Activated CD4-positive, alpha-beta T cell treated with anti-CD3 and anti-CD28 coated beads for 36 hours (primary cell): ENCODE data around the gene JPH4. TPM values are rescaled to one million over a fixed set of nuclear protein-coding genes. Genes with fewer than 3 reads are reported as not detected.

Experiments used
- ATAC-seq: fragments of 200-7000 bp; cut with Tn5 transposase; one replicate; pipeline ENCODE4 v1.10.0; 2021; ENCODE audit warnings: mild to moderate bottlenecking, moderate library complexity
- CTCF ChIA-PET: fragments of 350-600 bp; sonication (Branson Sonifier 250); formaldehyde crosslinking; loops from one replicate; lab custom pipeline; 2021; ENCODE audit warnings: antibody characterized with exemption; lab: Charles Lee
- POLR2A ChIA-PET: fragments of 350-600 bp; sonication (Branson Sonifier 250); formaldehyde crosslinking; loops from one replicate; lab custom pipeline; 2021; ENCODE audit warnings: antibody characterized with exemption, inconsistent platforms; lab: Charles Lee
- DNase-seq: peaks from one replicate; pipeline ENCODE4 v3.0.0-alpha.2; 2020
- H3K27ac Mint-ChIP-seq: one replicate; pipeline ENCODE4 v1.8.0; 2021; ENCODE audit warnings: mixed read lengths
- H3K27me3 Mint-ChIP-seq: one replicate; pipeline ENCODE4 v1.8.0; 2021; ENCODE audit warnings: mixed read lengths
- H3K36me3 Mint-ChIP-seq: one replicate; pipeline ENCODE4 v1.8.0; 2021; ENCODE audit warnings: low read depth, mixed read lengths
- H3K4me1 Mint-ChIP-seq: one replicate; pipeline ENCODE4 v1.8.0; 2021; ENCODE audit warnings: mixed read lengths
- H3K4me3 Mint-ChIP-seq: one replicate; pipeline ENCODE4 v1.8.0; 2021; ENCODE audit warnings: mild to moderate bottlenecking, moderate library complexity, mixed read lengths
- H3K9me3 Mint-ChIP-seq: one replicate; pipeline ENCODE4 v1.8.0; 2021; ENCODE audit warnings: low read depth, mixed read lengths
- intact Hi-C, 2 experiments: fragments of 100-400 bp; cut with DNase I in 1 of 2; cut with micrococcal nuclease in 1 of 2; formaldehyde crosslinking; loops; one replicate each; pipeline versions ENCODE4 v1.14.2 to v1.15.1; 2022 to 2024; cut with DNase I, micrococcal nuclease
- total RNA-seq, 2 experiments: library from RNA; stranded (reverse); gene quantifications; one replicate each; pipeline ENCODE4 v1.2.3, GENCODE V29; 2021

JPH4 gene
- total RNA-seq, 2 experiments from 2014 or later = not detected

- intact Hi-C loops = no loop called here
- Mint-ChIP-seq H3K9me3 (no peaks in the 10 kb centered on the region), H3K4me1 (peaks cover 14% of the 10 kb centered on the region), H3K4me3 (no peak overlapping the region), H3K36me3 (no peaks in the 10 kb centered on the region), H3K27me3 (peaks cover 38% of the 10 kb centered on the region), H3K27ac (no peak overlapping the region)
- DNase-seq = no peak
- no peak for ATAC-seq
- ChIA-PET CTCF (interaction anchor here (0.7 to 1.5 kb wide), 4 partner anchors 11 to 1020 kb away, joined by 3 to 5 read pairs (median 3); partner anchors contain the start of gene AP1G2), POLR2A (no interaction called here)
Observed at GRCh38 chr14:23577710-23578392, 739 bp downstream of the JPH4 start.

DNA sequence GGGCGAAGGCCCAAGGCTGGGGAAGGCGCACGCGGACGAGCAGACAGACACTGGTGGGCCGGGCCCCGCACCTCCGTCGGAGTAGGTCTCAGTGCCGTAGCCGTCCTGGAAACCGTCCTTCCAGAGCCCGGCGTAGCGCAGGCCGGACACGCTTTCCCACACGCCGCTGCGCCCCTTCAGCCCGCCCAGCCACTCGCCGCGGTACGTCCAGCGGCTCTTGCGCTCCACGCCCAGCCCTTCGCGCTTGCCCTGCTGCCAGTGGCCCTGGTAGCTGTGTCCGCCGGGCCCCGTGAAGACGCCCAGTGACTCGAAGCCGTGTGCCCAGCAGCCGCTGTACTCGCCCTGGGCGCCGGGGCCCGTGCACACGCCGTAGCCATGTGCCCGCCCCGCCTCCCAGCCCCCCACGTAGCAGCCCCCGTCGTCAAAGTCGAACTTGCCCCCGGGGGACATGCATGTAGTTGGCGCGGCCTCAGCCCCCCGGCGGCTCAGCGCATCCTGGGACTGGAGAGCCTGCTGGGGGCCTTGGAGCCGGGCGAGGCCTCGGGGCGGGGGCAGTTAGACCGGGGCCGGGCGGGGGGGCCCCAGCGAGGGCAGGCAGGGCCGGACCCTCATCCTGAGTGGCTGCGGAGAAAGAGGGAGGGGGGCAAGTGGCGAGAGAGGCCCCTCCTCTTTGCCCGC, 1.4 kb downstream of the JPH4 start:
- DNase-seq = no peak
- no peak overlapping the region for H3K27ac Mint-ChIP-seq
- CTCF ChIA-PET = no interaction called here
- intact Hi-C loops = no loop called here
- peaks cover 14% of the 10 kb centered on the region for H3K4me1 Mint-ChIP-seq
- POLR2A ChIA-PET = no interaction called here
- no peak overlapping the region for H3K4me3 Mint-ChIP-seq
- no peaks in the 10 kb centered on the region for H3K36me3 Mint-ChIP-seq
- peaks cover 44% of the 10 kb centered on the region for H3K27me3 Mint-ChIP-seq
- H3K9me3 Mint-ChIP-seq = no peaks in the 10 kb centered on the region
- peak; percentile 27 for ATAC-seq

DNA sequence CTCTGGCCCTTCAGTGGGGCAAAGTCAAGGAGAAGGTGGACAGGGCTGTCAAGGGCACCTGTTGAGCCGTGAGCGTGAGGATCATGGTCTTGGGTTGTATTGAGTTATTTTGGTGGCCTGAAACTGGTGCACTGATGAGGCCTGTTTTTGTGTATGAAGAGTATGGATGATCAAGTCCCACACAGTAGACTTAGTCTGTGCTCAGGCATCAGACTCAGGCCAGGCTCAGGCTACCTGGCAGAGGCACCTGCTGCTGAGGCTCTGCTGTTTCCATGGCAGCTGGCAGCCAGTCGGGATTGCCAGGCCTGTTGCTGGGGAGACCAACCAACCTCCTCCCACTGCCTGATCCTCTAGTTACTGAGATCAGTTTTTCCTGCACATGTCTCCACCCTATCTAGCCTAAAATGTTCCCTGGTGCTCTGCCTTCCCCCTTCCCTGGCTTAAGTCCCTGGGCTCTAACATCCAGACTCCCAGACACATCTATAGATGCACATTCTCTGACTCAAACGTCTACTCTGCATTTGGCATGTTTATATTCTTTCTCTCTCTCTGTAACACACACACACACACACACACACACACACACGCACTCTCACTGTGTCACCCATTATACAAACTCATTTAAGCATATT, 5.1 kb downstream of the JPH4 start:
- intact Hi-C loops = no loop called here
- no peaks in the 10 kb centered on the region for H3K9me3 Mint-ChIP-seq
- H3K27ac Mint-ChIP-seq = no peak overlapping the region
- no peak overlapping the region for H3K4me3 Mint-ChIP-seq
- ChIA-PET CTCF (interaction anchor here (0.5 kb wide), 1 partner anchor 76 kb away, joined by 3 read pairs; no protein-coding TSS in a partner anchor), POLR2A (no interaction called here)
- DNase-seq = no peak
- no peak for ATAC-seq
- H3K27me3 Mint-ChIP-seq = peaks cover 30% of the 10 kb centered on the region
- H3K4me1 Mint-ChIP-seq = peaks cover 13% of the 10 kb centered on the region
- no peaks in the 10 kb centered on the region for H3K36me3 Mint-ChIP-seq

GRCh38 chr14:23572836-23573235, 5.8 kb downstream of the JPH4 start:
- ChIA-PET CTCF (interaction anchor here (0.5 to 1.0 kb wide), 2 partner anchors 10 to 76 kb away, joined by 3 read pairs; no protein-coding TSS in a partner anchor), POLR2A (no interaction called here)
- DNase-seq (no peak), ATAC-seq (no peak)
- H3K36me3 Mint-ChIP-seq = no peaks in the 10 kb centered on the region
- H3K9me3 Mint-ChIP-seq = no peaks in the 10 kb centered on the region
- H3K4me3 Mint-ChIP-seq = no peak overlapping the region
- intact Hi-C loops = no loop called here
- no peak overlapping the region for H3K27ac Mint-ChIP-seq
- peaks cover 26% of the 10 kb centered on the region for H3K27me3 Mint-ChIP-seq
- peaks cover 17% of the 10 kb centered on the region for H3K4me1 Mint-ChIP-seq

GRCh38 chr14:23572524-23572828, 6.1 kb downstream of the JPH4 start:
- ChIA-PET POLR2A (no interaction called here), CTCF (interaction anchor here (1.0 to 2.5 kb wide), 3 partner anchors 10 to 94 kb away, joined by 3 to 9 read pairs (median 5); no protein-coding TSS in a partner anchor)
- intact Hi-C loops = no loop called here
- Mint-ChIP-seq H3K27me3 (peaks cover 26% of the 10 kb centered on the region), H3K4me3 (no peak overlapping the region), H3K27ac (no peak overlapping the region), H3K4me1 (peaks cover 17% of the 10 kb centered on the region), H3K36me3 (no peaks in the 10 kb centered on the region), H3K9me3 (no peaks in the 10 kb centered on the region)
- no peak for ATAC-seq
- DNase-seq = no peak

DNA sequence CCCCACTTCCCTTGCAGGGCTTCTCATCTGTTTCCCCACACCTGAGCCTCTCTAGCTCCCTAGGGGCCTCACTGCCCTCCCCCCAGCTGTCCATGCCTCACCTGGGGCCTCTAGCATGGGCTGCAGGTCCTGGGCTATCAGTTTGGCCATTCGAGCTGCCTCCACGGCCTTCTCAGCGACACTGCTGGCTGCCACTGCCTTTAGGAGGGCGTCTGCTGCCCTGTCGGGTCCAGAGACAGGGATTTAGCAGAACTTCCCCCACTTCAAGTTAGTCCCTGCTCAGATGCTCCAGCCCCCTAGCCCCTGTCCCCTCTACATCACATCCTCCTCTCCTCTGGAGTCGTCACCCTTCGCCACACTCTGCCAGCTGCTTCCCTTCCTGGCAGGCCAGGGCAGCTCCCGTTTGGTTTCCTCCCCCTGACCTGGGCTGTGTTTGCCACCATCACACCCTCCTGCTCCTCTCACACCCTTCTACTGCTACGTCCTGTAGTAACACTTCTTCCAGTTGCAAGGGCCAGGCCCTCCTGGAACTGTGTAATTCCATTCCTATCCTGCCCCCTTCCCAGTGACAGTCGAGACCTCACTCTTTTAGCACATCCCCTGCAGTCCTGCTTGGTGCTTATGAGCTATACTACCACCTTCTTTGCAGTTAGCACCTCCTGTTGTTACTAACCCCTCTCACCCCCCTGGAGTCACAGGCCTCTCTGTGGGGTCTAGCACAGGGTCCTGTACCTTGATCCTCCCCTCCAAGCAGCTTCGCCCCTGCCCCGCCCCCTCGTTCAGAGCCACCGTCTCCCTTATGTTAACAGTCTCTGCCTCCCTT, 6.7 kb downstream of the JPH4 start:
- Mint-ChIP-seq H3K9me3 (no peaks in the 10 kb centered on the region), H3K36me3 (no peaks in the 10 kb centered on the region), H3K4me3 (no peak overlapping the region), H3K27me3 (peaks cover 24% of the 10 kb centered on the region), H3K4me1 (peaks cover 17% of the 10 kb centered on the region), H3K27ac (no peak overlapping the region)
- intact Hi-C loops = no loop called here
- CTCF ChIA-PET = interaction anchor here (0.6 to 2.5 kb wide), 7 partner anchors 9 to 275 kb away, joined by 3 to 9 read pairs (median 5); no protein-coding TSS in a partner anchor
- DNase-seq (no peak), ATAC-seq (no peak)
- POLR2A ChIA-PET = no interaction called here

- ATAC-seq = no peak
- Mint-ChIP-seq H3K4me3 (no peak overlapping the region), H3K9me3 (no peaks in the 10 kb centered on the region), H3K27ac (no peak overlapping the region), H3K27me3 (peaks cover 16% of the 10 kb centered on the region), H3K4me1 (peaks cover 18% of the 10 kb centered on the region), H3K36me3 (peaks cover 4% of the 10 kb centered on the region)
- no peak for DNase-seq
- ChIA-PET CTCF (interaction anchor here (0.8 to 2.5 kb wide), 4 partner anchors 10 to 93 kb away, joined by 3 to 9 read pairs (median 5); no protein-coding TSS in a partner anchor), POLR2A (interaction anchor here (0.6 kb wide), 1 partner anchor 124 kb away, joined by 3 read pairs; no protein-coding TSS in a partner anchor)
- intact Hi-C loops = no loop called here
Observed at GRCh38 chr14:23570806-23571483, 7.6 kb downstream of the JPH4 start.

- ChIA-PET CTCF (interaction anchor here (0.6 to 4.3 kb wide), 7 partner anchors 12 to 372 kb away, joined by 3 to 43 read pairs (median 3); partner anchors contain the start of gene THTPA), POLR2A (no interaction called here)
- DNase-seq (no peak), ATAC-seq (peak; percentile 9)
- Mint-ChIP-seq H3K27me3 (peaks cover 12% of the 10 kb centered on the region), H3K4me1 (peaks cover 19% of the 10 kb centered on the region), H3K9me3 (no peaks in the 10 kb centered on the region), H3K36me3 (peaks cover 11% of the 10 kb centered on the region), H3K27ac (no peak overlapping the region), H3K4me3 (no peak overlapping the region)
- intact Hi-C loops = no loop called here
Observed at GRCh38 chr14:23569443-23570151, 9.0 kb downstream of the JPH4 start.

DNA sequence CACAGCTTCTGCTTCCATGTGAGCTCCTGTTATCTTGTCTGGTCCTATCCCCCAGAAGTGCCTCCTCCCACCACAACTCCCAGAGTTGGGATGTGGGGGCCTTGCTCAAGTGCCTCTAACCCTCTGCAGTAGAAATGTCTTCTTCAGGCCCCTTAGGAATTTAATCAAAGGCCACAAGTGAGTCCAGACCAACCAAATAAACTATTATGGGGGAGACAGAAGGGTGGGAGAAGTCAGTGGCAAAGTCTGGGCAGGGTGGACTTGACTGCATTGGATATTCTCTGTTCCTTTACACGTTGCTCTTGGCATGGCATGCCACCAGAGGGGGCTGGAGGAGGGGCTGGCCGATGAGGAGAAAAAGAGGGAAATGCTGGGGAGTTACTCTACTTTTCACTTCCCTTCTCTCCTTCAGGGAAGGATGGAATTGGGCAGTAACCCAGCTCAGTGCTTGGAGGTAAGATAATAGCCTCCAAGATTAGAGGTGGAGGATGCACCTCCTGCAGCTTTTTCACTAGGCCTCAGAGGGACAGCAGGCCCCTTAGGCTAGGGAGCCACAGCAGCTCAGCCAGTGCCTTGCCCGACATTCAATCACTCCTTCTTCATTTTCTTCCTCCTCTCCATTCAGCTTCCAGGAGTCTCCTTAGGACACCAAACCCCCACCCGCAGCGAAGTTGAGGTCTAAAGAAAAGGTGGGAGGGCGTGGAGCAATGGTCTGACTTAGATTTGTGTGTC, 9.8 kb downstream of the JPH4 start:
- DNase-seq = peak; percentile 59

More for the DNA sequence above, 9.8 kb downstream of the JPH4 start:
- CTCF ChIA-PET = interaction anchor here (0.6 to 4.3 kb wide), 9 partner anchors 11 to 540 kb away, joined by 3 to 43 read pairs (median 3); partner anchors contain the start of gene THTPA
- Mint-ChIP-seq H3K27me3 (peaks cover 12% of the 10 kb centered on the region), H3K4me3 (peak overlapping the region; percentile 92), H3K9me3 (no peaks in the 10 kb centered on the region), H3K4me1 (peaks cover 19% of the 10 kb centered on the region), H3K27ac (peak overlapping the region; percentile 95), H3K36me3 (peaks cover 17% of the 10 kb centered on the region)
- no peak for ATAC-seq
- intact Hi-C loops = no loop called here
- POLR2A ChIA-PET = no interaction called here
